Measurements from ENCODE around the gene RNF17. TPM values are rescaled to one million over a fixed set of nuclear protein-coding genes. Genes with fewer than 3 reads are reported as not detected.
A peak's percentile ranks its signal among the peaks of the same experiment; 100 is the strongest.
"Not testable (repeated sequence)": the region's sequence is repeated elsewhere in the genome, so short reads cannot be mapped to it uniquely, and the experiment has no call there.

RNF17 gene, protein sequence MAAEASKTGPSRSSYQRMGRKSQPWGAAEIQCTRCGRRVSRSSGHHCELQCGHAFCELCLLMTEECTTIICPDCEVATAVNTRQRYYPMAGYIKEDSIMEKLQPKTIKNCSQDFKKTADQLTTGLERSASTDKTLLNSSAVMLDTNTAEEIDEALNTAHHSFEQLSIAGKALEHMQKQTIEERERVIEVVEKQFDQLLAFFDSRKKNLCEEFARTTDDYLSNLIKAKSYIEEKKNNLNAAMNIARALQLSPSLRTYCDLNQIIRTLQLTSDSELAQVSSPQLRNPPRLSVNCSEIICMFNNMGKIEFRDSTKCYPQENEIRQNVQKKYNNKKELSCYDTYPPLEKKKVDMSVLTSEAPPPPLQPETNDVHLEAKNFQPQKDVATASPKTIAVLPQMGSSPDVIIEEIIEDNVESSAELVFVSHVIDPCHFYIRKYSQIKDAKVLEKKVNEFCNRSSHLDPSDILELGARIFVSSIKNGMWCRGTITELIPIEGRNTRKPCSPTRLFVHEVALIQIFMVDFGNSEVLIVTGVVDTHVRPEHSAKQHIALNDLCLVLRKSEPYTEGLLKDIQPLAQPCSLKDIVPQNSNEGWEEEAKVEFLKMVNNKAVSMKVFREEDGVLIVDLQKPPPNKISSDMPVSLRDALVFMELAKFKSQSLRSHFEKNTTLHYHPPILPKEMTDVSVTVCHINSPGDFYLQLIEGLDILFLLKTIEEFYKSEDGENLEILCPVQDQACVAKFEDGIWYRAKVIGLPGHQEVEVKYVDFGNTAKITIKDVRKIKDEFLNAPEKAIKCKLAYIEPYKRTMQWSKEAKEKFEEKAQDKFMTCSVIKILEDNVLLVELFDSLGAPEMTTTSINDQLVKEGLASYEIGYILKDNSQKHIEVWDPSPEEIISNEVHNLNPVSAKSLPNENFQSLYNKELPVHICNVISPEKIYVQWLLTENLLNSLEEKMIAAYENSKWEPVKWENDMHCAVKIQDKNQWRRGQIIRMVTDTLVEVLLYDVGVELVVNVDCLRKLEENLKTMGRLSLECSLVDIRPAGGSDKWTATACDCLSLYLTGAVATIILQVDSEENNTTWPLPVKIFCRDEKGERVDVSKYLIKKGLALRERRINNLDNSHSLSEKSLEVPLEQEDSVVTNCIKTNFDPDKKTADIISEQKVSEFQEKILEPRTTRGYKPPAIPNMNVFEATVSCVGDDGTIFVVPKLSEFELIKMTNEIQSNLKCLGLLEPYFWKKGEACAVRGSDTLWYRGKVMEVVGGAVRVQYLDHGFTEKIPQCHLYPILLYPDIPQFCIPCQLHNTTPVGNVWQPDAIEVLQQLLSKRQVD (N-terminal part only)
- total RNA-seq = not detected
- long read RNA-seq = 0 reads

DNA sequence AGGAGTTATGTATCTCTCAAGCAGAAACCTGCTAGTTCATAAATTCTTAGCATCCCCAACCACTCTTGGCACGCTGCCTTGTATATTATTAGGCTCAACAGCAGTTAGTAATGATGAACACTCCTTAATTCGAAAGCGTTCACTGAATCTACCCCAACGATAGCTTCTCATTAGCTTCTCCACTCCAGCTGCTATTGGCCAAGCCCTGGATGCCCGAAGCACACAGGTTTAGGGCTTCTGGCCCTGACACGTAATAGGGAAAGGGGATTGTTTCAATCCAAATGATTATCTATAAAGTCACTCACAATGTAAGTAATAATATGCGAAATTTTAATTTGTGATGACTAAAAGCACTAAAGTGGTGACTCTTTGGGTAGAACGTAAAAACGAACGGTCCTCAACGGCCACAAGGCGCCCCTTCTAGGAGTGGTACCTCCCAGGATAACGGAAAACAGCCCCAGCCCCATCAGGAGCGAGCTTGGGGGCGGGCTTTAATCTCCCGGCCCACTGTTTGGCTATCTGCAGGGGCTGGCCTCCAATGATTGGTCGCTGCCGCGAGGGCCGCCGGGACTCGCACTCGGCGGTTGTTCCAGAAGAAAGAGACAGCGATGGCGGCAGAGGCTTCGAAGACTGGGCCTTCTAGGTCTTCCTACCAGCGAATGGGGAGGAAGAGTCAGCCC, at the start of gene RNF17:
Gene RNF17, plus strand, starts transcription at position 574 of the 680 bp plus-strand sequence. Its CDS starts 35 bp downstream, at position 609.
- ATAC-seq (ENCODE audit: poor library complexity) (no peak), DNase-seq (no peak)
- intact Hi-C loops (cut with DNase I) = no loop called here

DNA sequence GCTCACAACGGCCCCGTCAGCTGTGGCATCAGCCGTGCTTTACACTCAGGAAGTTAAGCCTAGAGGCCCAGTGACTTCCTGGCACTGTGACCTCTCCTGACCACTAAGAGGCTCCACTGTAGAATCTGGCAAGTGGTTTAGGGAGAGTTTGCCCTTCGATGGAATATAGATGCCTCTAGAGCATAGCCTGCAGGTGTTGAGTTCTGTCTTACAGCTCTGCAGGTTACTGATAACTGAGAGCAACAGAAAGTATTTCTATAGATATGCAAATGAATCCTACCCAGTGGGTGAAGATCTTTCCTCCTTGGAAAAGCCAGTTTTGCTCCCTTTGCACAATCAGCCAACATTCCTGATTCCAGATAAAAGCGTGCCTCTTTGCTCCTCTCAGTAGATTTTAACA, 48.0 kb upstream of the RNF17 start:
- intact Hi-C loops (cut with DNase I) = no loop called here
- ATAC-seq (ENCODE audit: poor library complexity) = no peak
- no peak for DNase-seq

DNA sequence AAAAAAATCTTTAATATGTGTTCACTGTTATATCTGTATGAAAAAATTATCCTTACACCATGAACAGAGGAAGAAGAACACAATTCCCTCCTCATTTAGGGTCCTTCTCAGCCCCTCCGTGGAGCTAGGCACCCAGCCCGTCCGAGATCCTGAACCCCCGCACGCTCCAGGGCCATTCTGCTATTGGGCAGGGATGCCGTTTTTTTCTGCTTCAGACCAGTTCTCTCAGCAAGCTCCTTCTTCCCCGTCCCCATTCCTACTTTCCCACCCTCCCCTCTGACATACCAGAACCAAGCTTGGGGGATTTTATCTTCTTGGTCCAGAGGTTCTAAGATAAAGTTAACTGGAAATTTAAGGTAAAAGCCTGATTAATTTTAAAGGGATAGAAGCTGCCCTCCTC, 47.5 kb upstream of the RNF17 start:
- no peak for ATAC-seq (ENCODE audit: poor library complexity)
- DNase-seq = no peak
- intact Hi-C loops (cut with DNase I) = no loop called here

DNA sequence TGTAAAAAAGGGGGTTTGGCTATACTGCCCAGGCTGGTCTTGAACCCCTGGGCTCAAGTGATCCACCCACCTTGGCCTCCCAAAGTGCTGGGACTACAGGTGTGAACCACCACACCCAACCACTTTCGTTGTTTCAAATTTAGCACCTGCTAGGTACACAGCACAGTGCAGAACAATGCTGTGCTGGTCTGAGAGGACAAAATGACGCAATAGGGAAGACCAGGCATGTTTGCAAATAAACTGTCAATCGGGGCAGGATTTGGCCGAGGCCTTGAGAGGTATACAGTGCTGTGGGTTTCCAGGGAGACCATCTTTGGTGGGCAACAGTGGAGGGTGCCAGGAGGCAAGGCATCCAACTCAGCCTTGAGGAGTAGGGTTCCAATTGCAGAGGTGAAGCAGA, 46.8 kb upstream of the RNF17 start:
- intact Hi-C loops (cut with DNase I) = no loop called here
- DNase-seq (no peak), ATAC-seq (ENCODE audit: poor library complexity) (no peak)

DNA sequence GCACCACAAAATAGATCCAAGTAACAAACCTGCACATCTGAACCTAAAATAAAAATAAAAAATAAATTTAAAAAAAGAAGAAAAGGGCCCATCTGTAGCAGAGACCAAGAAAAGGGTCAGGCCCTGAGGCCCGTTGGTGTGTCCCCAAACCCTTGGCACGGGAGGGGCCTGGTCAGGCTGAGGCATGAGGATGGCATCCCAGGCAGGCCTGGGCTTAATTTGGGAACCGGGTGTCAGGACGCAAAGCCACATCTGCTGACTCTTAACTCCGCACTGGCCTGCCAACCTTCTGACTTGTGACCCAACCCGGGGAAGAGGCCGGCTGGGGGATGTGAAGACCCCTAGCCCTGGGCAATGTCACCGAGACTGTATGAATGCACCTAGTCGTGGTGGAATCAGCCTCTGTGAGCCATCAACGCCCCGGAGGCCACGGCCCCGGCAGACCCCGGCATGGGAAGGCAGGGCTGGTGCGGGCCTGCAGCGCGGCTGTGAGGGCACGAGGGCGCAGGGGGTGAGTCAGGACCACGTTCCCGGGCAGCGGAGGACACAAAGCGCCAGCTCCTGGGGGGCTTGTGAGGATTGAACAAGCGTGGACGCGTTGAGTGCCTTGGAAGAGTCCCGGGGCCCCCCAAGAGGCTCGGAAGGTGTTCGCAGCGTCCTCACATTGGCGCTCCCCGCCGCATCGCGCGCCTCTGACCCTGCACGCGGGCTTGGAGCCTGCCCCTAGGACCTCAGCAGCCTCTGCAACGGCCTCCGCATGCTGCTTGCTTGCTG, 45.6 kb upstream of the RNF17 start:
- no peak for DNase-seq
- ATAC-seq (ENCODE audit: poor library complexity) = no peak

DNA sequence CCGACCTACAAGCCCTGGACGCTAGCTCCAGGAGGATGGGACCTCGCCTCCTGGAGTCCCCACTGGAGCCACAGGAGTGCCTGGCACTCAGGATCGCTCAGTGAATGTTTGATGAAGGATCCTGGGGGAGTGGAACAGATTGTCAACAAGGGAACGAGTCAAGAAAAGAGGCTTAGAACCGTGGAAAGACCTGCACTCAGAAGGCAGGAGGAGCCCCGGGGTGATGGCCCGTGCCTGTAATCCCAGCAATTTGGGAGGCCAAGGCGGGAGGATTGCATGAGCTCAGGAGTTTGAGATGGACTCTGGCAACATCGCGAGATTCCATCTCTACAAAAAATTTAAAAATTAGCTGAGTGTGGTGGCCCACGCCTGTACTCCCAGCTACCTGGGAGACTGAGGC, 44.8 kb upstream of the RNF17 start:
- intact Hi-C loops (cut with DNase I) = no loop called here
- no peak for ATAC-seq (ENCODE audit: poor library complexity)
- DNase-seq = no peak

More for the DNA sequence above, 45.6 kb upstream of the RNF17 start:
- intact Hi-C loops (cut with DNase I) = no loop called here

DNA sequence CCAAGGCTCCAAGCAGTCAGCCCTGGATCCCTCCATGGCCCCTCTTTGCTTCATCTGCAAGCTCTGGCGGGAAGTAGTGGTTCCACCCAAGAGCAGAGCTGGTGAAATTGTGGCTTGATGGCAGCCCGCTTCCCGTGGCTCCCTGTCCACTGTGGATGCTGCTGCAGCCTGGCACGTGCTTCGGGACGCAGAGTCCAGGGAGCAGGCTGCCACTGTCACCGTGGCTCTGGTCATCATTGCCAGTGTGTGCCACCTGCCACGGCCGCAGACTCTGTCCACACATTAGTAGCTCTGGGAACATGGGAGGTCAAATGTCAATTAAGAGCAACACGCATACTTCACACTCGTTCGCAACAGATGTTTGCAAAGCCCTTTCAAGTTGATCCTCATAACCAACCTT, 40.8 kb upstream of the RNF17 start:
- no peak for DNase-seq
- no peak for ATAC-seq (ENCODE audit: poor library complexity)
- intact Hi-C loops (cut with DNase I) = no loop called here

DNA sequence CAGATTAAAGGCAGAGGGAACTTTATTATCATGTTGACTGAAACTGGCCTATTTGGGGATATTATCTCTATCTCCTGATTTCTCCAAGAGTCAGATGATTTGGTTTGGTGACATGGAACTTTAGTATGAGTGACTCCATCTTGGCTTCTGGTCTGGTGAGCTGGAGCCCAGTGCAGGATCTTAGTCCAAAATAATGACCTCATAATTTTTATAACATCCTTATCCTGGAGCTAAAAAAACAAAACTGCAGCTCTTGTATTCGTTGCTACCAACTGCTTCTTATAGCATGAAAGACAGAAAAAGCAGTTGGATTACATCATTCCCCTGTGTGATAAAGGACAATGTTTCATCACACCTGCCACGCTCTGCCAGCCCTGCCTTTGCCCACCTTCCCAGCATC, 39.3 kb upstream of the RNF17 start:
- DNase-seq (no peak), ATAC-seq (ENCODE audit: poor library complexity) (no peak)
- intact Hi-C loops (cut with DNase I) = loop anchor here (5.0 kb wide), 1 partner anchor 32 kb away; no protein-coding TSS in a partner anchor

DNA sequence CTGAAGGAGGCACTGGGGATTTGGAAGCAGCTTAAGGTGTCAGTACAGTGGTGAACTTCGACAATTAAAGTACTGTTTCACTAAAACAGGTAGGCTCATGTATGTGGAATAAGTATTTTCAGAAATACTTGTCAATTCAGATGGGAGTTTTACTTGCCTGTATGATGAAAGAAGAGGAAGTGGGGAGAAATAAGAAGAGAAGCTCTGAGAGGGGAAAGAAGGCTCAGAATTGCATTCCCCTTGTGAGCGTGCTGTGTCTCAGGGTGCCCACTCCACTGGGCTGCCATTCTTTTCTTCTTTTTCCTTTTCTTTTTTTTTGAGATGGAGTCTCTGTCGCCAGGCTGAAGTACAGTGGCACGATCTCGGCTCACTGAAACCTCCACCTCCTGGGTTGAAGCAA, 38.6 kb upstream of the RNF17 start:
- ATAC-seq (ENCODE audit: poor library complexity) = no peak
- DNase-seq = no peak
- intact Hi-C loops (cut with DNase I) = loop anchor here (5.0 kb wide), 1 partner anchor 33 kb away; no protein-coding TSS in a partner anchor

DNA sequence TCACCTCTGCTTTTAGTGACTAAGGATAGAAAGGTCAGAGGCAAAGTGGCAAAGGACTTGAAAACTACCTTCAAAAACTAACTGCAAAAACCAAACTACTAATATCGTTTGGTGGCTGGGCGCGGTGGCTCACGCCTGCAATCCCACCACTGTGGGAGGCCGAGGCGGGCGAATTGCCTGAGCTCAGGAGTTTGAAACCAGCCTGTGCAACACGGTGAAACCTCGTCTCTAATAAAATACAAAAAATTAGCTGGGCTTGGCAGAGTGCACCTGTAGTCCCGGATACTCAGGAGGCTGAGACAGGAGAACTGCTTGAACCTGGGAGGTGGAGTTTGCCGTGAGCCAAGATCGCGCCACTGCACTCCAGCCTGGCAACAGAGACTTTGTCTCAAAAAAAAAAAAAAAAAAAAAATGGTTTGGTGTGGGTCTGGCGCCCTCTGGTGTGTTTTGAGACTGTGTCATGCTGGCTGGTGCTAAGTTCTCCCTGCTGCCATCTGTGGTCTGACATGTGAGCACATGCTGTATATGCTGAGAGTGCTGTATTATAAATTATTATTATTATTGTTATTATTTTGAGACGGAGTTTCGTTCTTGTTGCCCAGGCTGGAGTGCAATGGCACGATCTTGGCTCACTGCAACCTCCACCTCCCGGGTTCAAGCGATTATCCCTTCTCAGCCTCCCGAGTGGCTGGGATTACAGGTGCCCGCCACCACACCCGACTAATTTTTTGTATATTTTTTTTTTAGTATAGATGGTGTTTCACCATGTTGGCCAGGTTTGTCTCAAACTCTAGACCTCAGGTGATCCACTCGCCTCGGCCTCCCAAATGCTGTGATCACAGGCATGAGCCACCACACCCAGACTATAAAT, 36.0 kb upstream of the RNF17 start:
- ATAC-seq (ENCODE audit: poor library complexity) = peak; percentile 93
- intact Hi-C loops (cut with DNase I) = loop anchor here (5.0 kb wide), 1 partner anchor 36 kb away; no protein-coding TSS in a partner anchor
- peak; percentile 64 for DNase-seq

DNA sequence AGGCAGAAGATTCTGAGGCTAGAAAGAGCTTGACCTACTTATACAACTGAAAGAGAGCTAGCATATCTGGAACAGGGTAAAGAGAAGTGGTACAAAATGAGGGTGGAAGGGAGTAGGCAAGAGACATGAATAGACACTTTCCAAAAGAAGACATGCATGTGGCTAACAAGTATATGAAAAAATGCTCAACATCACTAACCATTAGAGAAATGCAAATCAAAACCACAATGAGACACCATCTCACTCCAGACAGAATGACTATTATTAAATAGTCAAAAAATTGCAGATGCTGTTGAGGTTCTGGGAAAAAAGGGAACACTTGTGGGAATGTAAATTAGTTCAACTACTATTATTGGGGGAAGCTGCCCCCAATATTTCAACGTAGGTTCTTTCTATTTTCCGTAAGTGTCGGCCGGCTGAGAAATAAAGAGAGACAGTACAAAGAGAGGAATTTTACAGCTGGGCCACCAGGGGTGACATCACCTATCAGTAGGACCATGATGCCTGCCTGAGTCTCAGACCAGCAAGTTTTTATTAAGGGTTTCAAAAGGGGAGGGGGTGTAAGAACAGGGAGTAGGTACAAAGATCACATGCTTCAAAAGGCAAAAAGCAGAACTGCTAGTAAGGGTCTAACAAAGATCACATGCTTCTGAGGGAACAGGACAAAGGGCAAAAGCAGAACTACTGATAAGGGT, 32.9 kb upstream of the RNF17 start:
- intact Hi-C loops (cut with DNase I); ATAC-seq (ENCODE audit: poor library complexity); DNase-seq: not testable (repeated sequence)

DNA sequence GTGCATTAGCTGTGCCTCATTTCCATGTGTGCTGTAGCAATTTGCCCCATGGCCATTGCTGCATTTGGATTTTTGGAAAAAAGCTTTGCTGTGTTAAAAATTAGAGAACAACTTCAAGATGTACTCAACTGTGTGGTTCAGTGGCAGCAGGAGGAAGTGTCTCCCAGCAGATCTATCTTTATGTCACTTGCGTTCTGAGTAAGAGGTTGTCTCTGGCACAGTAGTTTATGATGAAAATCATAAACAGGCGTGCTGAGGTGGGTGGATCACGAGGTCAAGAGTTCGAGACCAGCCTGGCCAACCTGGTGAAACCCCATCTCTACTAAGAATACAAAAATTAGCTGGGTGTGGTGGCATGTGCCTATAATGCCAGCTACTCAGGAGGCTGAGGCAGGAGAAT, 29.0 kb upstream of the RNF17 start:
- ATAC-seq (ENCODE audit: poor library complexity) (no peak), DNase-seq (no peak)
- intact Hi-C loops (cut with DNase I) = no loop called here

DNA sequence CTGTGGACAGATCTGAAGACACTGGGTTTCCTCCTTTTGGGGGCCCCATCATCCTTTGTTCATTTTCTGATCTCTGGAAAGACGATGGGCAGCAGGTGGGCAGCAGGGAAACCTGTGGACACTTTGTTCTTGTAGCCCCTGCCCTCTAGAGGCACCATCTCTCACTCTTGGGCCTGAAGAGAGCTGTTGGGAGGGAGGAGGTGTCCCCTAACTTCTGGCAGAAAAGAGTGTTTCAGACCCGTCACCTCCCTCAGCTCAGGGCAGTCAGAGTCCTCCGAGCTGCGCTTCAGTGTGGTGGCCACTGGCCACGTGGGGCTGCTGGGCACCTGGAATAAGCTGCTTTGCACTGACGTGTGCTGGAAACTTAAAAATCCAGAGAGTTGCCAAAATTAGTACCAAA, 26.9 kb upstream of the RNF17 start:
- intact Hi-C loops (cut with DNase I) = no loop called here
- ATAC-seq (ENCODE audit: poor library complexity) (no peak), DNase-seq (no peak)

DNA sequence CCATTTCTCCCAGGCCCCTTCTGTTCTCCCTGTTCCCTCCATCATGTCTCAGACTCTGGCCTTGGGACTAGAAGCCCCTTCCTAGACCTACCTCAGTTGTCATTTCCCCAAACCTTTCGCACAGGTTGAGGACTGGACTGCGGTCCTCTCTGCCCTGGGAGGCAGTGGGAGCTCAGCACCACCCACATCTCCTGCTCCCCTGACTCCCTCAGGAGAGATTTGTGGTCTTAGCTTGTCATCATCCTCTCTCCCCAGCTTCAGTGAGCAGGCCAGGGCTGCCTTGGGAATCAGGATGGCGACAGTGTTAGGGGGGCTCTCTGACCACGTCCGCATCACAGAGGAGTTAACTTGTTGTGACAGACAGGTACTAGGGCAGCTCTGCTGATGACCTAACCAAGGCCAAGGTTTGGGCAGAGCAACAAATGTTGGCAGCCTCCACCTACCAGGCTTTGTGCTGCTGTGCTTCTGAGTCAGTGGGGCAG, 25.6 kb upstream of the RNF17 start:
- ATAC-seq (ENCODE audit: poor library complexity) = no peak
- DNase-seq = no peak
- intact Hi-C loops (cut with DNase I) = no loop called here

DNA sequence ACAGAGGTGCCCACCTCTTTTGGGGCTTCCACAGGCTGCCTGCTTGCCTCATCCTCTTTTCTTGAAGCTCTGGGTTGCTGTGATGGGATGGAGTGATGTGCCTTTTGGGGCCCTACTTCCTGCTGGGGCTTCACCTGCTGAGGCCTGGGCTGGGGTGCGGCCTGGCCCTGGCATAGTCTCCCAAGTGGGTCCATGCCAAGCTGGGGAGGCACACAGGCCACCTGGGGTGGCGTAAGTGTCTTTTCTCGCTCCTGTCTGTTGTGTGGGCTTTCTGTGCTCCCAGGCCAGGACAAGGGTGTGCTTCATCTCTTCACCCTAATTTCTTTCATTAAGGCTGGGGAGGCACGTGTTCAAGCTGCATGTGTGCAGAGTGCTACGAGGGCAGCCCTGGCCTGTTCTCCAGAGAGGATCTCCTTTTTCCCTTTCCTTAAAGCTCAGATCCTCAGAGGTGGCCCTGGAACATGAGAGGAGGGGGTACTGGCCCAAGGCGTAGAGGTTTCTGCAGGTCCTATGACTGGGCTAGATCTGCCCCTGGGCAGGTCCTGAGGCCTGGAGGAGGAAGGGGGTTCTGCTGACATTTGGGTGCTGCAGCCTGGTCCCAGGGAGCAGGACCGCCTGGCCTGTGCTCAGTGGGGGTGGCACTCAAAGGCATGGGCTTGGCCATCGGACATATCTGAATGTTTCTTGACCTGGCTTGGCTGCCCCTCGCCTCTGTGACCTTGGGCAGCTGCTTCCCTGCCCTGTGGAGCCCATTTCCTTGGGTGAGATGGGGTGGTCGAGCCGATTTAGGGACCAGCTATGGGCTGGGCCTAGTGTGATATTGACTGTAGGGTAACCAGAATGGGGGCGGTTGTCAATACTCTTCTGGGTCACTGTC, 23.7 kb upstream of the RNF17 start:
- intact Hi-C loops (cut with DNase I) = no loop called here
- no peak for DNase-seq
- no peak for ATAC-seq (ENCODE audit: poor library complexity)

Data from Right ventricle myocardium superior (tissue), 1 donor.